HCT116 (cell line): ENCODE data around the gene MYOM1. TPM values are rescaled to one million over a fixed set of nuclear protein-coding genes. Genes with fewer than 3 reads are reported as not detected.
A peak's percentile ranks its signal among the peaks of the same experiment; 100 is the strongest.

Experiments
- ATAC-seq: fragments of 200-7000 bp; cut with Tn5 transposase; 2 replicates; pipeline ENCODE4 v1.9.1; 2020; ENCODE audit warnings: mild to moderate bottlenecking, moderate library complexity
- BruUV-seq: library from RNA; stranded (reverse); fragments of 400-500 nt; replicated peaks from 2 replicates; lab custom pipeline; 2021; lab: Mats Ljungman, UMichigan
- CTCF ChIA-PET: fragments of 300-600 bp; sonication (Branson Sonifier 250); formaldehyde crosslinking; loops from one replicate; lab custom pipeline; 2021; ENCODE audit warnings: antibody characterized with exemption; lab: Charles Lee
- POLR2A ChIA-PET: fragments of 300-600, 350-600 bp; sonication (Branson Sonifier 250); formaldehyde crosslinking; loops from one replicate; lab custom pipeline; 2021; ENCODE audit warnings: antibody characterized with exemption; lab: Charles Lee
- RAD21 ChIA-PET, 2 experiments: fragments of 300-600 bp; sonication (Branson Sonifier 250); formaldehyde crosslinking; loops; one replicate each; lab custom pipeline; 2023; ENCODE audit warnings: low total read pairs in 2 of 2; ENCODE audit not compliant: uncharacterized antibody in 2 of 2, unreplicated experiment in 2 of 2, low non-redundant PET in 1 of 2; lab: Charles Lee
- DNase-seq: peaks from one replicate; pipeline ENCODE4 v3.0.0-alpha.2; 2010; ENCODE audit warnings: low read depth, low spot score
- H2AFZ ChIP-seq: fragments of 200-600 bp; shearing (Covaris generic), sonication (generic); 2 replicates; pipeline ENCODE4 v1.6.1; 2017; ENCODE audit warnings: low read depth, mixed run types, mixed read lengths, antibody characterized with exemption, low read length; ENCODE audit not compliant: poor library complexity, severe bottlenecking
- H3K27ac ChIP-seq: 2 replicates; pipeline ENCODE4 v1.5.1; 2012; ENCODE audit warnings: low read depth, low read length
- H3K27me3 ChIP-seq: fragments of 200-600 bp; sonication (generic); 2 replicates; pipeline ENCODE4 v1.6.1; 2016; ENCODE audit warnings: mixed run types, low read length, mixed read lengths; ENCODE audit not compliant: insufficient read depth
- H3K36me3 ChIP-seq, 2 experiments: fragments of 200-500 bp in 1 of 2; fragments of 200-600 bp in 1 of 2; sonication (Bioruptor generic) in 1 of 2; sonication (generic) in 1 of 2; 2 replicates each; pipeline versions ENCODE4 v1.5.1 to v1.6.1; 2014 to 2016; ENCODE audit warnings: low read length in 2 of 2, inconsistent platforms in 1 of 2, mixed read lengths in 1 of 2, mixed run types in 1 of 2; ENCODE audit not compliant: insufficient read depth in 2 of 2, control insufficient read depth in 1 of 2
- H3K4me1 ChIP-seq, 2 experiments: fragments of 200-600 bp in 1 of 2; sonication (generic) in 1 of 2; 2 replicates each; pipeline versions ENCODE4 v1.5.1 to v1.6.1; 2012 to 2017; ENCODE audit warnings: low read length in 2 of 2, inconsistent platforms in 1 of 2, mild to moderate bottlenecking in 1 of 2, mixed read lengths in 1 of 2, mixed run types in 1 of 2, moderate library complexity in 1 of 2; ENCODE audit not compliant: insufficient read depth in 2 of 2, control insufficient read depth in 1 of 2
- H3K4me2 ChIP-seq: fragments of 200-600 bp; sonication (generic); 2 replicates; pipeline ENCODE4 v1.6.1; 2017; ENCODE audit warnings: mixed run types, low read length, mixed read lengths
- H3K4me3 ChIP-seq, 2 experiments: fragments of 200-600 bp in 1 of 2; sonication (generic) in 1 of 2; replicated peaks in 1 of 2; 2 replicates each; pipeline ENCODE4 v1.5.1; 2011 to 2016; ENCODE audit warnings: low read length in 2 of 2, control low read depth in 1 of 2, low read depth in 1 of 2, mild to moderate bottlenecking in 1 of 2, mixed read lengths in 1 of 2, mixed run types in 1 of 2
- H3K79me2 ChIP-seq: fragments of 200-600 bp; sonication (generic); 2 replicates; pipeline ENCODE4 v1.6.1; 2017; ENCODE audit warnings: mild to moderate bottlenecking, mixed run types, low read length, moderate library complexity, mixed read lengths; ENCODE audit not compliant: insufficient read depth
- H3K9ac ChIP-seq: fragments of 200-600 bp; sonication (generic); 2 replicates; pipeline ENCODE4 v1.6.1; 2016; ENCODE audit warnings: low read length, mixed read lengths
- H3K9me2 ChIP-seq: fragments of 200-600 bp; sonication (generic), shearing (Covaris generic); 2 replicates; pipeline ENCODE4 v1.6.1; 2017; ENCODE audit warnings: mixed run types, mild to moderate bottlenecking, moderate library complexity; ENCODE audit not compliant: insufficient read depth
- H3K9me3 ChIP-seq, 2 experiments: fragments of 200-500 bp in 1 of 2; fragments of 200-600 bp in 1 of 2; sonication (Bioruptor generic) in 1 of 2; sonication (generic) in 1 of 2; 2 replicates each; pipeline ENCODE4 v1.6.1; 2014 to 2017; ENCODE audit warnings: low read length in 2 of 2, mixed read lengths in 2 of 2, inconsistent platforms in 1 of 2, low read depth in 1 of 2, mild to moderate bottlenecking in 1 of 2, mixed run types in 1 of 2, moderate library complexity in 1 of 2; ENCODE audit not compliant: control insufficient read depth in 1 of 2, insufficient read depth in 1 of 2
- H4K20me1 ChIP-seq: fragments of 200-600 bp; sonication (generic), shearing (Covaris generic); 2 replicates; pipeline ENCODE4 v1.6.1; 2017; ENCODE audit warnings: mixed run types, mild to moderate bottlenecking, moderate library complexity; ENCODE audit not compliant: insufficient read depth
- ATF3 ChIP-seq: IDR thresholded peaks from 2 replicates; pipeline ENCODE4 v1.6.1; 2012
- CTCF ChIP-seq, 3 experiments: fragments of 200-600 bp in 1 of 3; sonication (generic) in 1 of 3; IDR thresholded peaks in 2 of 3; conservative IDR thresholded peaks in 1 of 3; 2 replicates each; pipeline ENCODE4 v1.5.1; 2012 to 2017; ENCODE audit warnings: low read depth in 2 of 3, low read length in 2 of 3, antibody characterized with exemption in 1 of 3, borderline replicate concordance in 1 of 3, control low read depth in 1 of 3, mild to moderate bottlenecking in 1 of 3, mixed read lengths in 1 of 3, mixed run types in 1 of 3, moderate library complexity in 1 of 3; ENCODE audit not compliant: insufficient read depth in 1 of 3
- EGR1 ChIP-seq: IDR thresholded peaks from 2 replicates; pipeline ENCODE4 v1.6.1; 2012; ENCODE audit warnings: low read depth
- ELF1 ChIP-seq: IDR thresholded peaks from 2 replicates; pipeline ENCODE4 v1.6.1; 2012; ENCODE audit warnings: low read depth, borderline replicate concordance
- EZH2phosphoT487 ChIP-seq: fragments of 200-600 bp; IDR thresholded peaks from 2 replicates; pipeline ENCODE4 v1.6.1; 2018; ENCODE audit warnings: antibody characterized with exemption, borderline replicate concordance
- FOSL1 ChIP-seq: IDR thresholded peaks from 2 replicates; pipeline ENCODE4 v1.6.1; 2012; ENCODE audit warnings: low read depth
- JUND ChIP-seq: IDR thresholded peaks from 2 replicates; pipeline ENCODE4 v1.6.1; 2012
- MAX ChIP-seq: IDR thresholded peaks from 2 replicates; pipeline ENCODE4 v1.6.1; 2012
- POLR2A ChIP-seq: IDR thresholded peaks from 2 replicates; pipeline ENCODE4 v1.7.0; 2011; ENCODE audit warnings: borderline replicate concordance; ENCODE audit not compliant: insufficient read depth, insufficient read length; ENCODE audit errors: extremely low read depth
- POLR2AphosphoS5 ChIP-seq: IDR thresholded peaks from 2 replicates; pipeline ENCODE4 v1.6.1; 2011; ENCODE audit warnings: mild to moderate bottlenecking, low read depth, low read length, moderate library complexity
- SP1 ChIP-seq: IDR thresholded peaks from 2 replicates; pipeline ENCODE4 v1.6.1; 2012; ENCODE audit warnings: low read depth
- ZFX ChIP-seq: fragments of 450-650 bp; IDR thresholded peaks from 2 replicates; pipeline ENCODE4 v1.6.1; 2017
- ZNF274 ChIP-seq: fragments of 200-500 bp; sonication (Bioruptor generic); IDR thresholded peaks from 2 replicates; pipeline ENCODE4 v1.6.1; 2014; ENCODE audit warnings: mild to moderate bottlenecking, low read depth, low read length, inconsistent platforms
- intact Hi-C: fragments of 100-400 bp; cut with micrococcal nuclease; formaldehyde crosslinking; loops from 2 replicates; pipeline ENCODE4 v1.10.0; 2022
- total RNA-seq: library from RNA; stranded (reverse); gene quantifications from one replicate; pipeline ENCODE4 v1.2.1, GENCODE V29; 2021; ENCODE audit not compliant: unreplicated experiment

MYOM1 gene
- total RNA-seq, 1 experiment from 2014 or later, result 0.52 TPM

DNA sequence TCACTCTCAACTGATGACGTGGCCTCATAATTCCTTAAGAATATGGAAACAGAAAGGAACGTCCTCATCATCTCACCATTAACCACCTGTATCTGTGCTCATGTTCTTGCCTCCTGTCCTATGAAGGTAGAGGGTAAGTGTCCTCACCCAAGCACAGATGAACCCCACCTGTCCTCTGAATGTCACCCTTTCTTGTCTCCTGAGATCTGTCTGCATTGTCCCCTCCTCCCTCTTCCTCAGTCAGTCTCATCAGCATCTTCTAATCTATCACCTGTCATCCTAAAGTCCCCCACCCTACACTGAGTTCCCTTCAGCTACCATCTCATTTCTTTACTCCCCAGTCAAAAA, 167.4 kb downstream of the MYOM1 start:
- intact Hi-C loops, result no loop called here
- RAD21 ChIA-PET, result no interaction called here
- Histone ChIP-seq H3K27me3 (no peaks in the 10 kb centered on the region), H3K4me1 (peaks cover 0 to 13% of the 10 kb centered on the region in 2 experiments; a peak in 3 of 4 replicates), H3K4me3 (no peak overlapping the region), H3K27ac (no peak overlapping the region), H3K9me2 (no peaks in the 10 kb centered on the region), H3K4me2 (peak overlapping the region; percentile 48; the same call in 1 of the 2 replicates), H3K36me3 (no peaks in the 10 kb centered on the region), H3K9me3 (0 out of 4 replicates have a peak, but pooled peaks cover 0 to 4% of the 10 kb centered on the region in 2 experiments), H3K79me2 (no peaks in the 10 kb centered on the region), H2AFZ (peak overlapping the region; percentile 78), H4K20me1 (no peaks in the 10 kb centered on the region), H3K9ac (no peak overlapping the region)
- CTCF ChIA-PET, result interaction anchor here (1.3 kb wide), 1 partner anchor 10 kb away, joined by 4 read pairs; no protein-coding TSS in a partner anchor
- no TSS peak for BruUV-seq
- TF ChIP-seq FOSL1 (no peak), CTCF (IDR thresholded peaks at IDR 0.05 in 2 of 3, conservative IDR thresholded peaks at IDR 0.05 in 1 of 3; ENCODE audit: borderline replicate concordance in 1 of 3, insufficient read depth in 1 of 3, low read depth in 2 of 3, low read length in 2 of 3) (no peak), EZH2phosphoT487 (no peak), MAX (no peak), JUND (no peak), SP1 (no peak), ATF3 (no peak), EGR1 (no peak), ZNF274 (no peak), ZFX (no peak), ELF1 (no peak), POLR2AphosphoS5 (no peak), POLR2A (no peak)
- no peak for DNase-seq
- ATAC-seq, result no peak
- POLR2A ChIA-PET, result no interaction called here
